Measurements from ENCODE around the gene HOPX. TPM values are rescaled to one million over a fixed set of nuclear protein-coding genes. Genes with fewer than 3 reads are reported as not detected.

Gene HOPX
- total RNA-seq, 1 experiment from 2014 or later, result not detected

GRCh38 chr4:56659946-56660345, 21.1 kb downstream of the HOPX start:
- intact Hi-C loops (cut with micrococcal nuclease; ENCODE audit: unreplicated experiment), result no loop called here
- peaks cover 39% of the 10 kb centered on the region for H3K27me3 ChIP-seq (replicated peaks; ENCODE audit: insufficient read depth, low read depth, low read length, poor library complexity)
- ChIA-PET POLR2A (ENCODE audit: low non-redundant PET) (no interaction called here), CTCF (no interaction called here)
- H3K9me3 ChIP-seq (ENCODE audit: low read depth, low read length, poor library complexity, severe bottlenecking), result no peaks in the 10 kb centered on the region
- DNase-seq (ENCODE audit: low spot score), result no peak
- TF ChIP-seq EZH2 (IDR thresholded peaks at IDR 0.05; ENCODE audit: borderline replicate concordance, low read depth, low read length, poor library complexity, severe bottlenecking), result no peak
- no peak for TF ChIP-seq CTCF (conservative IDR thresholded peaks at IDR 0.05; ENCODE audit: low read depth, low read length)
- no peak overlapping the region for H3K27ac ChIP-seq (ENCODE audit: low read depth, low read length, poor library complexity, severe bottlenecking)
- no peaks in the 10 kb centered on the region for H3K36me3 ChIP-seq (ENCODE audit: insufficient read depth, low read length, poor library complexity, severe bottlenecking)
- no peak overlapping the region for H3K4me3 ChIP-seq (ENCODE audit: low read depth, low read length, poor library complexity, severe bottlenecking)
- H3K4me1 ChIP-seq (ENCODE audit: insufficient read depth, low read length, poor library complexity, severe bottlenecking), result no peaks in the 10 kb centered on the region
- no TSS peak for BruUV-seq (replicated peaks)

GRCh38 chr4:56658528-56658927, 22.6 kb downstream of the HOPX start:
- ChIA-PET POLR2A (ENCODE audit: low non-redundant PET) (no interaction called here), CTCF (no interaction called here)
- no TSS peak for BruUV-seq (replicated peaks)
- intact Hi-C loops (cut with micrococcal nuclease; ENCODE audit: unreplicated experiment), result no loop called here
- no peak for DNase-seq (ENCODE audit: low spot score)
- H3K4me3 ChIP-seq (ENCODE audit: low read depth, low read length, poor library complexity, severe bottlenecking), result no peak overlapping the region
- TF ChIP-seq CTCF (conservative IDR thresholded peaks at IDR 0.05; ENCODE audit: low read depth, low read length), result no peak
- no peak for TF ChIP-seq EZH2 (IDR thresholded peaks at IDR 0.05; ENCODE audit: borderline replicate concordance, low read depth, low read length, poor library complexity, severe bottlenecking)
- H3K27ac ChIP-seq (ENCODE audit: low read depth, low read length, poor library complexity, severe bottlenecking), result no peak overlapping the region
- H3K9me3 ChIP-seq (ENCODE audit: low read depth, low read length, poor library complexity, severe bottlenecking), result no peaks in the 10 kb centered on the region
- no peaks in the 10 kb centered on the region for H3K4me1 ChIP-seq (ENCODE audit: insufficient read depth, low read length, poor library complexity, severe bottlenecking)
- no peaks in the 10 kb centered on the region for H3K36me3 ChIP-seq (ENCODE audit: insufficient read depth, low read length, poor library complexity, severe bottlenecking)
- peaks cover 50% of the 10 kb centered on the region for H3K27me3 ChIP-seq (replicated peaks; ENCODE audit: insufficient read depth, low read depth, low read length, poor library complexity)

GRCh38 chr4:56657818-56658217, 23.3 kb downstream of the HOPX start:
- intact Hi-C loops (cut with micrococcal nuclease; ENCODE audit: unreplicated experiment), result no loop called here
- ChIA-PET POLR2A (ENCODE audit: low non-redundant PET) (no interaction called here), CTCF (no interaction called here)
- BruUV-seq (replicated peaks), result no TSS peak
- DNase-seq (ENCODE audit: low spot score), result no peak
- H3K9me3 ChIP-seq (ENCODE audit: low read depth, low read length, poor library complexity, severe bottlenecking), result no peaks in the 10 kb centered on the region
- H3K4me1 ChIP-seq (ENCODE audit: insufficient read depth, low read length, poor library complexity, severe bottlenecking), result no peaks in the 10 kb centered on the region
- TF ChIP-seq CTCF (conservative IDR thresholded peaks at IDR 0.05; ENCODE audit: low read depth, low read length), result no peak
- no peak for TF ChIP-seq EZH2 (IDR thresholded peaks at IDR 0.05; ENCODE audit: borderline replicate concordance, low read depth, low read length, poor library complexity, severe bottlenecking)
- no peaks in the 10 kb centered on the region for H3K36me3 ChIP-seq (ENCODE audit: insufficient read depth, low read length, poor library complexity, severe bottlenecking)
- no peak overlapping the region for H3K4me3 ChIP-seq (ENCODE audit: low read depth, low read length, poor library complexity, severe bottlenecking)
- H3K27me3 ChIP-seq (replicated peaks; ENCODE audit: insufficient read depth, low read depth, low read length, poor library complexity), result peaks cover 50% of the 10 kb centered on the region
- no peak overlapping the region for H3K27ac ChIP-seq (ENCODE audit: low read depth, low read length, poor library complexity, severe bottlenecking)
